ENCODE data around the gene OTOA. TPM values are rescaled to one million over a fixed set of nuclear protein-coding genes. Genes with fewer than 3 reads are reported as not detected.

Gene OTOA
- total and polyA plus RNA-seq, 2 of the 8 experiments (the other 6 are each of a cell fraction or from before 2014, with no cell fraction given): 0.06 to 0.32 TPM

DNA sequence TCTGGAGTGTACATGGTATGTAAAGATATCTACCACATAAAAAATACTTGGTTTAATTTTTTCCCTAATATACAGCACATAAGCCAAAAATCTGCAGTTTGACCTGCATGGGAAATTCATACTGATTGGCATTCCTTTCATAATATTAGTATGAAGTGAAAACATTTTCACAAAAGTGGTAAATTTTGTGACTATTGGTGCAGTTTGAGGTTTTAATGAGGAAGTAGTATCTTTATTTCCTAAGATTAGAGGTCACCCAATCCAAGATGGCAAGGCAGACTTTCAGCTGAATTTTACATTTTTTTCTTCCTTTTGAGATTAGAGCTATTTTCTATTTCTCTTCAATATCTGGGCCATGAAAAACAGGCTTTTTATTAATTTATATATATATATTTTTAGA lies 43.2 kb upstream of the OTOA start:
- Histone ChIP-seq H2BK120ac (replicated peaks; ENCODE audit: low read depth, low read length) (no peak overlapping the region), H3K79me2 (ENCODE audit: control insufficient read depth in 1 of 2, insufficient read depth in 2 of 2, low read length in 2 of 2) (peaks cover 0 to 16% of the 10 kb centered on the region in 2 experiments; a peak in 2 of 4 replicates), H3K9ac (replicated peaks in 1 of 4; ENCODE audit: extremely low read depth in 1 of 4, low read depth in 3 of 4, low read length in 3 of 4) (no peak overlapping the region), H4K91ac (replicated peaks; ENCODE audit: insufficient read length, low read length) (no peak overlapping the region), H2AFZ (ENCODE audit: low read length) (no peak overlapping the region), H3K9me3 (ENCODE audit: insufficient read depth in 2 of 2, low read depth in 1 of 2, low read length in 1 of 2) (no peaks in the 10 kb centered on the region), H3K14ac (ENCODE audit: insufficient read length) (no peak overlapping the region), H2BK5ac (ENCODE audit: low read depth, low read length) (no peak overlapping the region), H2BK20ac (ENCODE audit: low read length) (no peak overlapping the region), H3K4me2 (ENCODE audit: insufficient read depth in 1 of 2, low read depth in 2 of 2, low read length in 2 of 2) (no peak overlapping the region), H3K4me1 (replicated peaks in 1 of 4; ENCODE audit: control insufficient read depth in 3 of 4, insufficient read depth in 4 of 4, low read length in 3 of 4) (no peaks in the 10 kb centered on the region), H3K36me3 (ENCODE audit: control insufficient read depth in 2 of 4, insufficient read depth in 4 of 4, low read length in 3 of 4) (peaks cover 0 to 21% (median 9%) of the 10 kb centered on the region in 4 experiments; a peak in 4 of 8 replicates), H2BK15ac (ENCODE audit: low read length) (no peak overlapping the region), H3K27me3 (replicated peaks in 1 of 4; ENCODE audit: control insufficient read depth in 3 of 4, extremely low read depth in 1 of 4, insufficient read depth in 3 of 4, low read length in 3 of 4) (no peaks in the 10 kb centered on the region), H3K23ac (ENCODE audit: insufficient read length) (no peak overlapping the region), H3K4ac (replicated peaks; ENCODE audit: insufficient read length, low read depth, low read length) (no peak overlapping the region), H2AK5ac (ENCODE audit: low read depth, low read length) (no peak overlapping the region), H4K5ac (ENCODE audit: insufficient read length, low read depth, low read length) (no peak overlapping the region), H4K8ac (ENCODE audit: extremely low read depth, insufficient read depth, low read length) (no peak overlapping the region), H3K56ac (replicated peaks; ENCODE audit: insufficient read length, low read depth, low read length) (no peak overlapping the region), H3K27ac (ENCODE audit: low read depth, low read length) (no peak overlapping the region), H2BK12ac (ENCODE audit: low read depth, low read length) (no peak overlapping the region), H4K20me1 (replicated peaks in 1 of 2; ENCODE audit: control insufficient read depth in 1 of 2, insufficient read depth in 2 of 2, low read length in 2 of 2) (no peaks in the 10 kb centered on the region), H3K79me1 (ENCODE audit: low read depth, low read length) (no peaks in the 10 kb centered on the region; the same call in 1 of the 2 replicates), H3K18ac (ENCODE audit: extremely low read depth, low read length) (no peak overlapping the region), H3K4me3 (ENCODE audit: extremely low read depth in 1 of 4, insufficient read depth in 2 of 4, low read depth in 3 of 4, low read length in 4 of 4) (no peak overlapping the region), H3K23me2 (ENCODE audit: low read depth, low read length) (no peaks in the 10 kb centered on the region; the same call in 1 of the 2 replicates)
- ChIA-PET POLR2A (ENCODE audit: partially characterized antibody) (interaction anchor here (0.6 kb wide), 1 partner anchor 17 kb away, joined by 3 read pairs; no protein-coding TSS in a partner anchor), CTCF (ENCODE audit: partially characterized antibody) (interaction anchor here (1.2 to 2.2 kb wide), 2 partner anchors 10 to 17 kb away, joined by 4 to 8 read pairs; no protein-coding TSS in a partner anchor)
- FAIRE-seq (no peak), DNase-seq (ENCODE audit: low read depth in 1 of 2, low spot score in 2 of 2) (no peak)
- TF ChIP-seq BRCA1 (IDR thresholded peaks at IDR 0.05; ENCODE audit: low read depth, low read length) (no peak), POU5F1 (IDR thresholded peaks at IDR 0.05; ENCODE audit: low read depth, low read length) (no peak), ZNF274 (IDR thresholded peaks at IDR 0.05; ENCODE audit: borderline replicate concordance, extremely low read depth, low read length) (no peak), ASH2L (IDR thresholded peaks at IDR 0.05; ENCODE audit: low read length) (no peak), RBBP5 (IDR thresholded peaks at IDR 0.05; ENCODE audit: borderline replicate concordance, low read depth, low read length) (no peak), CHD2 (IDR thresholded peaks at IDR 0.05; ENCODE audit: low read length) (no peak), EP300 (IDR thresholded peaks at IDR 0.05; ENCODE audit: borderline replicate concordance in 1 of 2, low read depth in 2 of 2, low read length in 2 of 2) (no peak), MAFK (IDR thresholded peaks at IDR 0.05; ENCODE audit: low read depth, low read length) (no peak)

All from H1 (cell line).